ENCODE measurements around the gene KIF25.

GRCh38 chr6:167956983-167957492 is 40.4 kb upstream of the KIF25 start:
- TF ChIP-seq POLR2A (IDR thresholded peaks at IDR 0.05) (no peak), CTCF (IDR thresholded peaks at IDR 0.05) (no peak)

Measured in uterus (tissue), 2 donors.